SK-N-SH treated with all-trans-retinoic acid at 6 μM for 48 hours (cell line): ENCODE data around the gene BRD1.

Source experiments
- ATAC-seq: fragments of 200-7000 bp; cut with Tn5 transposase; 3 replicates; pipeline ENCODE4 v1.9.1; 2020; ENCODE audit warnings: mild to moderate bottlenecking, moderate library complexity
- ARNTL ChIP-seq: fragments of 450-650 bp; formaldehyde crosslinking; IDR thresholded peaks from 2 replicates; pipeline ENCODE4 v1.5.0; 2020; ENCODE audit warnings: low read depth, mild to moderate bottlenecking, moderate library complexity, borderline replicate concordance
- BACH2 ChIP-seq: fragments of 250-450 bp; sonication (Bioruptor Pico); IDR thresholded peaks from 2 replicates; pipeline ENCODE4 v1.9.0; 2021; ENCODE audit warnings: mild to moderate bottlenecking, borderline replicate concordance
- CSDC2 ChIP-seq: fragments of 250-450 bp; sonication (Bioruptor Pico); IDR thresholded peaks from 2 replicates; pipeline ENCODE4 v1.5.0; 2020; ENCODE audit warnings: mild to moderate bottlenecking, moderate library complexity
- CSRNP3 ChIP-seq: fragments of 250-450 bp; sonication (Bioruptor Pico); IDR thresholded peaks from 2 replicates; pipeline ENCODE4 v1.5.1; 2021; ENCODE audit warnings: mild to moderate bottlenecking, moderate library complexity
- ESRRG ChIP-seq: fragments of 250-450 bp; sonication (Bioruptor Pico); IDR thresholded peaks from 2 replicates; pipeline ENCODE4 v1.6.1; 2021; ENCODE audit warnings: mild to moderate bottlenecking
- GLIS3 ChIP-seq: fragments of 250-450 bp; sonication (Bioruptor Pico); IDR thresholded peaks from 2 replicates; pipeline ENCODE4 v1.5.0; 2020; ENCODE audit warnings: mild to moderate bottlenecking, moderate library complexity
- ISL1 ChIP-seq: fragments of 250-450 bp; sonication (Bioruptor Pico); IDR thresholded peaks from 2 replicates; pipeline ENCODE4 v2.1.2; 2022; ENCODE audit warnings: mild to moderate bottlenecking, moderate library complexity
- OSR1 ChIP-seq: fragments of 250-450 bp; sonication (Bioruptor Pico); IDR thresholded peaks from 2 replicates; pipeline ENCODE4 v1.8.0; 2022; ENCODE audit warnings: moderate library complexity, mild to moderate bottlenecking, inconsistent platforms
- PATZ1 ChIP-seq: fragments of 250-450 bp; sonication (Bioruptor Pico); IDR thresholded peaks from 2 replicates; pipeline ENCODE4 v1.8.0; 2020; ENCODE audit warnings: mild to moderate bottlenecking, moderate library complexity, borderline replicate concordance
- POU6F1 ChIP-seq: fragments of 250-450 bp; sonication (Bioruptor Pico); IDR thresholded peaks from 2 replicates; pipeline ENCODE4 v1.8.0; 2021; ENCODE audit warnings: low read depth, mild to moderate bottlenecking, moderate library complexity, borderline replicate concordance
- PPARA ChIP-seq: fragments of 250-450 bp; sonication (Bioruptor Pico); IDR thresholded peaks from 2 replicates; pipeline ENCODE4 v1.5.0; 2020; ENCODE audit warnings: mild to moderate bottlenecking, borderline replicate concordance
- RARB ChIP-seq: fragments of 250-450 bp; sonication (Bioruptor Pico); IDR thresholded peaks from 2 replicates; pipeline ENCODE4 v1.8.0; 2021; ENCODE audit warnings: mild to moderate bottlenecking, moderate library complexity
- SNAI2 ChIP-seq: fragments of 250-450 bp; sonication (Bioruptor Pico); IDR thresholded peaks from 2 replicates; pipeline ENCODE4 v1.5.0; 2020; ENCODE audit warnings: mild to moderate bottlenecking, moderate library complexity
- TCF4 ChIP-seq: fragments of 250-450 bp; sonication (Bioruptor Pico); IDR thresholded peaks from 2 replicates; pipeline ENCODE4 v1.8.0; 2021; ENCODE audit warnings: mild to moderate bottlenecking, moderate library complexity, borderline replicate concordance
- TOX ChIP-seq: fragments of 250-450 bp; sonication (Bioruptor Pico); IDR thresholded peaks from 2 replicates; pipeline ENCODE4 v1.8.0; 2021; ENCODE audit warnings: mild to moderate bottlenecking, moderate library complexity, borderline replicate concordance
- ZC3H10 ChIP-seq: fragments of 250-450 bp; sonication (Bioruptor Pico); IDR thresholded peaks from 2 replicates; pipeline ENCODE4 v1.5.1; 2021; ENCODE audit warnings: mild to moderate bottlenecking, moderate library complexity
- ZFP3 ChIP-seq: fragments of 250-450 bp; sonication (Bioruptor Pico); IDR thresholded peaks from 2 replicates; pipeline ENCODE4 v1.5.0; 2020; ENCODE audit warnings: mild to moderate bottlenecking, moderate library complexity
- ZFP30 ChIP-seq: fragments of 450-650 bp; formaldehyde crosslinking; IDR thresholded peaks from 2 replicates; pipeline ENCODE4 v1.5.0; 2022; ENCODE audit warnings: mild to moderate bottlenecking, moderate library complexity
- ZNF565 ChIP-seq: fragments of 450-650 bp; formaldehyde crosslinking; conservative IDR thresholded peaks from 2 replicates; pipeline ENCODE4 v1.5.0; 2020; ENCODE audit warnings: low read depth, mild to moderate bottlenecking, moderate library complexity
- ZNF70 ChIP-seq: fragments of 450-650 bp; formaldehyde crosslinking; IDR thresholded peaks from 2 replicates; pipeline ENCODE4 v1.5.0; 2020; ENCODE audit warnings: mild to moderate bottlenecking, moderate library complexity
- ZNF8 ChIP-seq: fragments of 450-650 bp; formaldehyde crosslinking; IDR thresholded peaks from 2 replicates; pipeline ENCODE4 v1.5.0; 2020; ENCODE audit warnings: mild to moderate bottlenecking, moderate library complexity
- TF ChIP-seq, protein P1 (sequence below): fragments of 250-450 bp; sonication (Bioruptor Pico); IDR thresholded peaks from 2 replicates; pipeline ENCODE4 v1.5.0; 2020; ENCODE audit warnings: mild to moderate bottlenecking, moderate library complexity
- TF ChIP-seq, protein P2 (sequence below): fragments of 250-450 bp; sonication (Bioruptor Pico); IDR thresholded peaks from 2 replicates; pipeline ENCODE4 v1.5.1; 2020; ENCODE audit warnings: low read depth, mild to moderate bottlenecking, moderate library complexity

Gene BRD1

DNA sequence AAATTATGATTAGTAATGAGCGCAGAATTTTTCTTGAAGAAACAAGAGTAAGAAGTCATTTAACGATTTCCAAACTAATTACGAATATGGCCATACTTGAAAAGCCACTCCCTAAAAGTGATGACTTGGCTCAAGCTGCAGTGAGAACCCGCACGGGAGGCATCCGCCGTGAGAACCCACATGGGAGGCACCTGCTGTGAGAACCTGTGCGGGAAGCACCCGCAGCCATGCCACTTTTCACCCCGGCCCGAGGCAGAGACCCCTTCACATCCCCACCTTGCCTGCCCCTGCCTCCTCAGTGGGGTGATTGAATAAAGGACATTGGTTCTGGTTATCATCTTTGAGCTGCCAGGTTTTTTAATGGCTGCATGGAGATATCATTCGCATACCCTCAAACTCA is 89.7 kb downstream of the BRD1 start:
- TF ChIP-seq ISL1 (CRISPR knock-in tag) (no peak), ZFP3 (no peak), PPARA (CRISPR knock-in tag) (no peak), ZNF565 (no peak), OSR1 (CRISPR knock-in tag) (no peak), TCF4 (CRISPR knock-in tag) (no peak), ARNTL (CRISPR knock-in tag) (no peak), CSDC2 (no peak), ZFP30 (CRISPR knock-in tag) (no peak), POU6F1 (CRISPR knock-in tag) (no peak), PATZ1 (CRISPR knock-in tag) (no peak), BACH2 (CRISPR knock-in tag) (no peak), GLIS3 (CRISPR knock-in tag) (no peak), RARB (CRISPR knock-in tag) (no peak), ESRRG (CRISPR knock-in tag) (no peak), ZNF8 (CRISPR knock-in tag) (no peak), ZC3H10 (no peak), ZNF70 (CRISPR knock-in tag) (no peak)
- TF ChIP-seq, protein P1, sequence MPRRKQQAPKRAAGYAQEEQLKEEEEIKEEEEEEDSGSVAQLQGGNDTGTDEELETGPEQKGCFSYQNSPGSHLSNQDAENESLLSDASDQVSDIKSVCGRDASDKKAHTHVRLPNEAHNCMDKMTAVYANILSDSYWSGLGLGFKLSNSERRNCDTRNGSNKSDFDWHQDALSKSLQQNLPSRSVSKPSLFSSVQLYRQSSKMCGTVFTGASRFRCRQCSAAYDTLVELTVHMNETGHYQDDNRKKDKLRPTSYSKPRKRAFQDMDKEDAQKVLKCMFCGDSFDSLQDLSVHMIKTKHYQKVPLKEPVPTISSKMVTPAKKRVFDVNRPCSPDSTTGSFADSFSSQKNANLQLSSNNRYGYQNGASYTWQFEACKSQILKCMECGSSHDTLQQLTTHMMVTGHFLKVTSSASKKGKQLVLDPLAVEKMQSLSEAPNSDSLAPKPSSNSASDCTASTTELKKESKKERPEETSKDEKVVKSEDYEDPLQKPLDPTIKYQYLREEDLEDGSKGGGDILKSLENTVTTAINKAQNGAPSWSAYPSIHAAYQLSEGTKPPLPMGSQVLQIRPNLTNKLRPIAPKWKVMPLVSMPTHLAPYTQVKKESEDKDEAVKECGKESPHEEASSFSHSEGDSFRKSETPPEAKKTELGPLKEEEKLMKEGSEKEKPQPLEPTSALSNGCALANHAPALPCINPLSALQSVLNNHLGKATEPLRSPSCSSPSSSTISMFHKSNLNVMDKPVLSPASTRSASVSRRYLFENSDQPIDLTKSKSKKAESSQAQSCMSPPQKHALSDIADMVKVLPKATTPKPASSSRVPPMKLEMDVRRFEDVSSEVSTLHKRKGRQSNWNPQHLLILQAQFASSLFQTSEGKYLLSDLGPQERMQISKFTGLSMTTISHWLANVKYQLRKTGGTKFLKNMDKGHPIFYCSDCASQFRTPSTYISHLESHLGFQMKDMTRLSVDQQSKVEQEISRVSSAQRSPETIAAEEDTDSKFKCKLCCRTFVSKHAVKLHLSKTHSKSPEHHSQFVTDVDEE (CRISPR knock-in tag) = no peak
- TF ChIP-seq, protein P2, sequence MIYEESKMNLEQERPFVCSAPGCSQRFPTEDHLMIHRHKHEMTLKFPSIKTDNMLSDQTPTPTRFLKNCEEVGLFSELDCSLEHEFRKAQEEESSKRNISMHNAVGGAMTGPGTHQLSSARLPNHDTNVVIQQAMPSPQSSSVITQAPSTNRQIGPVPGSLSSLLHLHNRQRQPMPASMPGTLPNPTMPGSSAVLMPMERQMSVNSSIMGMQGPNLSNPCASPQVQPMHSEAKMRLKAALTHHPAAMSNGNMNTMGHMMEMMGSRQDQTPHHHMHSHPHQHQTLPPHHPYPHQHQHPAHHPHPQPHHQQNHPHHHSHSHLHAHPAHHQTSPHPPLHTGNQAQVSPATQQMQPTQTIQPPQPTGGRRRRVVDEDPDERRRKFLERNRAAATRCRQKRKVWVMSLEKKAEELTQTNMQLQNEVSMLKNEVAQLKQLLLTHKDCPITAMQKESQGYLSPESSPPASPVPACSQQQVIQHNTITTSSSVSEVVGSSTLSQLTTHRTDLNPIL (CRISPR knock-in tag) = no peak
- no peak for ATAC-seq

GRCh38 chr22:49737101-49737551 is 90.5 kb downstream of the BRD1 start:
- TF ChIP-seq ZFP30 (CRISPR knock-in tag) = no peak
- TF ChIP-seq ISL1 (CRISPR knock-in tag) = no peak
- TF ChIP-seq ZFP3 = no peak
- no peak for TF ChIP-seq TCF4 (CRISPR knock-in tag)
- TF ChIP-seq BACH2 (CRISPR knock-in tag) = no peak
- no peak for TF ChIP-seq PPARA (CRISPR knock-in tag)
- TF ChIP-seq ZC3H10 = no peak
- no peak for TF ChIP-seq GLIS3 (CRISPR knock-in tag)
- no peak for TF ChIP-seq TOX (CRISPR knock-in tag)
- no peak for TF ChIP-seq OSR1 (CRISPR knock-in tag)
- no peak for TF ChIP-seq ESRRG (CRISPR knock-in tag)
- TF ChIP-seq CSDC2 = no peak
- no peak for TF ChIP-seq SNAI2 (CRISPR knock-in tag)
- TF ChIP-seq ZNF70 (CRISPR knock-in tag) = no peak
- no peak for TF ChIP-seq PATZ1 (CRISPR knock-in tag)
- TF ChIP-seq, protein P1 (CRISPR knock-in tag) = no peak
- TF ChIP-seq ZNF565 = no peak
- TF ChIP-seq CSRNP3 (CRISPR knock-in tag) = no peak
- ATAC-seq = no peak
